H1 (cell line): ENCODE data around the gene FRMD4A. TPM values are rescaled to one million over a fixed set of nuclear protein-coding genes. Genes with fewer than 3 reads are reported as not detected.

ENCODE experiments used
- CTCF ChIA-PET: fragments of 300-600 bp; sonication (Branson Sonifier 250); formaldehyde crosslinking; loops from one replicate; lab custom pipeline; 2021; ENCODE audit not compliant: partially characterized antibody; lab: Charles Lee
- POLR2A ChIA-PET: fragments of 300-600 bp; sonication (Branson Sonifier 250); formaldehyde crosslinking; loops from one replicate; lab custom pipeline; 2021; ENCODE audit warnings: inconsistent platforms; ENCODE audit not compliant: partially characterized antibody; lab: Charles Lee
- DNase-seq, 2 experiments: peaks; one replicate each; pipeline versions ENCODE4 v3.0.0 to v3.0.0-alpha.2; 2010 to 2022; ENCODE audit warnings: low spot score in 2 of 2, low read depth in 1 of 2, mixed read lengths in 1 of 2
- FAIRE-seq: peaks from 2 replicates; lab custom pipeline; 2011; peaks lifted over from hg19 to GRCh38; lab: Jason Lieb, UNC
- H2AFZ ChIP-seq: 2 replicates; pipeline ENCODE4 v1.8.1; 2012; ENCODE audit warnings: low read length, inconsistent platforms
- H2AK5ac ChIP-seq: 2 replicates; pipeline ENCODE4 v1.6.1; 2013; ENCODE audit warnings: low read depth, low read length
- H2BK120ac ChIP-seq: replicated peaks from 2 replicates; pipeline ENCODE3; 2013; ENCODE audit warnings: low read depth, low read length, inconsistent platforms
- H2BK12ac ChIP-seq: 2 replicates; pipeline ENCODE4 v1.6.1; 2013; ENCODE audit warnings: low read depth, low read length
- H2BK15ac ChIP-seq: 2 replicates; pipeline ENCODE4 v1.6.1; 2013; ENCODE audit warnings: low read length
- H2BK20ac ChIP-seq: 2 replicates; pipeline ENCODE4 v1.6.1; 2013; ENCODE audit warnings: low read length
- H2BK5ac ChIP-seq: 2 replicates; pipeline ENCODE4 v1.6.1; 2013; ENCODE audit warnings: low read depth, low read length
- H3K14ac ChIP-seq: 2 replicates; pipeline ENCODE4 v1.6.1; 2013; ENCODE audit warnings: inconsistent platforms; ENCODE audit not compliant: insufficient read length
- H3K18ac ChIP-seq: 2 replicates; pipeline ENCODE4 v1.6.1; 2013; ENCODE audit warnings: low read length; ENCODE audit errors: extremely low read depth
- H3K23ac ChIP-seq: 2 replicates; pipeline ENCODE4 v1.6.1; 2013; ENCODE audit warnings: inconsistent platforms; ENCODE audit not compliant: insufficient read length
- H3K23me2 ChIP-seq: 2 replicates; pipeline ENCODE4 v1.6.1; 2013; ENCODE audit warnings: low read depth, low read length
- H3K27ac ChIP-seq: 2 replicates; pipeline ENCODE4 v1.6.1; 2011; ENCODE audit warnings: low read depth, low read length, inconsistent platforms
- H3K27me3 ChIP-seq, 4 experiments: replicated peaks in 1 of 4; 1 replicate in 1 of 4; 2 replicates in 3 of 4; pipeline versions ENCODE4 v1.6.1 to v1.8.1; 2011 to 2013; ENCODE audit warnings: low read length in 3 of 4, mild to moderate bottlenecking in 3 of 4, inconsistent platforms in 2 of 4, mixed read lengths in 2 of 4, moderate library complexity in 1 of 4; ENCODE audit not compliant: control insufficient read depth in 3 of 4, insufficient read depth in 3 of 4; ENCODE audit errors: extremely low read depth in 1 of 4
- H3K36me3 ChIP-seq, 4 experiments: 2 replicates each; pipeline versions ENCODE4 v1.6.1 to v1.8.1; 2011 to 2013; ENCODE audit warnings: mild to moderate bottlenecking in 4 of 4, low read length in 3 of 4, moderate library complexity in 2 of 4, control low read depth in 1 of 4, inconsistent platforms in 1 of 4; ENCODE audit not compliant: insufficient read depth in 4 of 4, control insufficient read depth in 2 of 4
- H3K4ac ChIP-seq: replicated peaks from 2 replicates; pipeline ENCODE3; 2013; ENCODE audit warnings: low read length, low read depth, mixed read lengths, inconsistent platforms; ENCODE audit not compliant: insufficient read length
- H3K4me1 ChIP-seq, 4 experiments: replicated peaks in 1 of 4; 1 replicate in 1 of 4; 2 replicates in 3 of 4; pipeline versions ENCODE4 v1.6.1 to v1.8.1; 2011 to 2013; ENCODE audit warnings: low read length in 3 of 4, inconsistent platforms in 2 of 4, mixed read lengths in 1 of 4; ENCODE audit not compliant: insufficient read depth in 4 of 4, control insufficient read depth in 3 of 4
- H3K4me2 ChIP-seq, 2 experiments: 2 replicates each; pipeline versions ENCODE4 v1.6.1 to v1.8.1; 2011 to 2013; ENCODE audit warnings: low read depth in 2 of 2, low read length in 2 of 2, control low read depth in 1 of 2, inconsistent platforms in 1 of 2, mild to moderate bottlenecking in 1 of 2; ENCODE audit not compliant: insufficient read depth in 1 of 2
- H3K4me3 ChIP-seq, 4 experiments: fragments of 200-600, 300-600 bp in 1 of 4; sonication (generic), shearing (Covaris generic), sonication (Bioruptor Twin) in 1 of 4; 2 replicates each; pipeline versions ENCODE4 v1.5.1 to v1.8.1; 2011 to 2016; ENCODE audit warnings: low read length in 4 of 4, low read depth in 3 of 4, control low read depth in 2 of 4, inconsistent platforms in 2 of 4, mild to moderate bottlenecking in 2 of 4, mixed read lengths in 1 of 4, moderate library complexity in 1 of 4; ENCODE audit not compliant: insufficient read depth in 2 of 4; ENCODE audit errors: extremely low read depth in 1 of 4
- H3K56ac ChIP-seq: replicated peaks from 2 replicates; pipeline ENCODE3; 2013; ENCODE audit warnings: low read depth, mild to moderate bottlenecking, mixed read lengths, low read length, inconsistent platforms; ENCODE audit not compliant: insufficient read length
- H3K79me1 ChIP-seq: 2 replicates; pipeline ENCODE4 v1.6.1; 2013; ENCODE audit warnings: low read depth, low read length, control low read depth
- H3K79me2 ChIP-seq, 2 experiments: 2 replicates each; pipeline versions ENCODE4 v1.6.1 to v1.8.1; 2012 to 2013; ENCODE audit warnings: low read length in 2 of 2, mild to moderate bottlenecking in 2 of 2, inconsistent platforms in 1 of 2; ENCODE audit not compliant: insufficient read depth in 2 of 2, control insufficient read depth in 1 of 2
- H3K9ac ChIP-seq, 4 experiments: replicated peaks in 1 of 4; 1 replicate in 1 of 4; 2 replicates in 3 of 4; pipeline versions ENCODE4 v1.6.1 to v1.8.1; 2011 to 2013; ENCODE audit warnings: low read depth in 3 of 4, low read length in 3 of 4, control low read depth in 2 of 4, mild to moderate bottlenecking in 2 of 4, moderate library complexity in 2 of 4, inconsistent platforms in 1 of 4; ENCODE audit errors: extremely low read depth in 1 of 4
- H3K9me3 ChIP-seq, 2 experiments: 2 replicates each; pipeline versions ENCODE4 v1.6.1 to v1.8.1; 2012 to 2013; ENCODE audit warnings: mild to moderate bottlenecking in 2 of 2, moderate library complexity in 2 of 2, control low read depth in 1 of 2, inconsistent platforms in 1 of 2, low read depth in 1 of 2, low read length in 1 of 2, mixed read lengths in 1 of 2; ENCODE audit not compliant: insufficient read depth in 2 of 2
- H4K20me1 ChIP-seq, 2 experiments: replicated peaks in 1 of 2; 2 replicates each; pipeline versions ENCODE3 to v1.8.1; 2011 to 2013; ENCODE audit warnings: inconsistent platforms in 2 of 2, low read length in 2 of 2, mild to moderate bottlenecking in 1 of 2; ENCODE audit not compliant: insufficient read depth in 2 of 2, control insufficient read depth in 1 of 2
- H4K5ac ChIP-seq: 2 replicates; pipeline ENCODE4 v1.6.1; 2013; ENCODE audit warnings: low read length, low read depth, mixed read lengths, inconsistent platforms; ENCODE audit not compliant: insufficient read length
- H4K8ac ChIP-seq: 2 replicates; pipeline ENCODE4 v1.8.0; 2013; ENCODE audit warnings: mild to moderate bottlenecking, moderate library complexity, low read length, inconsistent platforms; ENCODE audit not compliant: insufficient read depth; ENCODE audit errors: extremely low read depth
- H4K91ac ChIP-seq: replicated peaks from 2 replicates; pipeline ENCODE3; 2013; ENCODE audit warnings: low read length, mixed read lengths, inconsistent platforms; ENCODE audit not compliant: insufficient read length
- BCL11A ChIP-seq, 2 experiments: IDR thresholded peaks; one replicate each; pipeline ENCODE4 v1.6.1; 2011; ENCODE audit warnings: low read depth in 2 of 2, low read length in 2 of 2, mild to moderate bottlenecking in 2 of 2
- CREB1 ChIP-seq: IDR thresholded peaks from 2 replicates; pipeline ENCODE4 v1.6.1; 2012; ENCODE audit warnings: inconsistent platforms
- CTBP2 ChIP-seq: IDR thresholded peaks from 2 replicates; pipeline ENCODE4 v1.7.0; 2011; ENCODE audit warnings: borderline replicate concordance, mild to moderate bottlenecking, moderate library complexity, mixed read lengths, low read length; ENCODE audit not compliant: insufficient read depth, insufficient read length
- KDM1A ChIP-seq: fragments of 200-600, 300-600 bp; sonication (generic); IDR thresholded peaks from 2 replicates; pipeline ENCODE4 v1.7.1; 2016; ENCODE audit warnings: mild to moderate bottlenecking, low read length, borderline replicate concordance
- PHF8 ChIP-seq: fragments of 200-600 bp; sonication (generic); conservative IDR thresholded peaks from 2 replicates; pipeline ENCODE4 v1.7.1; 2012; ENCODE audit warnings: low read depth, mild to moderate bottlenecking, inconsistent platforms, low read length, moderate library complexity
- RAD21 ChIP-seq, 2 experiments: IDR thresholded peaks in 1 of 2; conservative IDR thresholded peaks in 1 of 2; 2 replicates each; pipeline ENCODE4 v1.6.1; 2011; ENCODE audit warnings: low read depth in 2 of 2, low read length in 2 of 2, improper control_type of control experiment in 1 of 2, inconsistent platforms in 1 of 2, mild to moderate bottlenecking in 1 of 2, moderate library complexity in 1 of 2
- RXRA ChIP-seq: IDR thresholded peaks from 2 replicates; pipeline ENCODE4 v1.6.1; 2011; ENCODE audit warnings: low read depth, mild to moderate bottlenecking, low read length, moderate library complexity; ENCODE audit not compliant: insufficient read depth
- SUZ12 ChIP-seq: fragments of 200-600 bp; sonication (generic); IDR thresholded peaks from 2 replicates; pipeline ENCODE4 v1.6.1; 2012; ENCODE audit warnings: mild to moderate bottlenecking, inconsistent platforms, low read length, moderate library complexity, mixed read lengths
- YY1 ChIP-seq: IDR thresholded peaks from 2 replicates; pipeline ENCODE4 v1.6.1; 2011; ENCODE audit warnings: low read depth, mild to moderate bottlenecking, low read length
- WGBS, 2 experiments: shearing (Covaris generic) in 1 of 2; methylation state at CpG; one replicate each; pipeline versions ENCODE4 v1.1.6 to v1.1.7; 2013 to 2015; ENCODE audit warnings: low lambda C conversion rate in 2 of 2, mixed read lengths in 2 of 2, inconsistent platforms in 1 of 2, low coverage in 1 of 2, missing lambda C conversion rate in 1 of 2; ENCODE audit not compliant: insufficient replicate concordance in 2 of 2, insufficient coverage in 1 of 2, insufficient read length in 1 of 2; ENCODE audit errors: extremely low coverage in 1 of 2, missing lambda C conversion rate in 1 of 2; 5-methylcytosine and 5-hydroxymethylcytosine counted together
- polyA plus RNA-seq, 7 experiments: library from polyadenylated mRNA; depleted of rRNA in 3 of 7; stranded (reverse) in 5 of 7; unstranded in 2 of 7; fragments of >200 nt in 5 of 7; fragments of 200-250 nt in 2 of 7; gene quantifications; 1 replicate in 5 of 7; 2 replicates in 1 of 7; 4 replicates in 1 of 7; pipeline versions ENCODE4 v1.2.1 to v1.2.3, GENCODE V29; 2011 to 2013; ENCODE audit warnings: missing spikeins in 2 of 7, mixed read lengths in 2 of 7
- total RNA-seq: library from RNA; stranded (reverse); fragmentation: NEBNext Ultra II Directional; extraction: Animal tissue kit (Norgen Biotek cat#: 25700); gene quantifications from 2 replicates; pipeline ENCODE4 v1.2.1, GENCODE V29; 2021
- TF ChIP-seq, protein P1 (sequence below): IDR thresholded peaks from 2 replicates; pipeline ENCODE4 v1.6.1; 2012; ENCODE audit warnings: inconsistent platforms
- TF ChIP-seq, protein P2 (sequence below), 3 experiments: IDR thresholded peaks; 1 replicate in 2 of 3; 2 replicates in 1 of 3; pipeline versions ENCODE4 v1.5.1 to v1.6.1; 2011; ENCODE audit warnings: low read length in 3 of 3, mild to moderate bottlenecking in 3 of 3, inconsistent platforms in 2 of 3, low read depth in 1 of 3, moderate library complexity in 1 of 3; ENCODE audit not compliant: insufficient read depth in 1 of 3; ENCODE audit errors: control extremely low read depth in 1 of 3

FRMD4A gene
- total and polyA plus RNA-seq, 2 of the 8 experiments (the other 6 are each of a cell fraction or from before 2014, with no cell fraction given) = 38.6 to 39.6 TPM

DNA sequence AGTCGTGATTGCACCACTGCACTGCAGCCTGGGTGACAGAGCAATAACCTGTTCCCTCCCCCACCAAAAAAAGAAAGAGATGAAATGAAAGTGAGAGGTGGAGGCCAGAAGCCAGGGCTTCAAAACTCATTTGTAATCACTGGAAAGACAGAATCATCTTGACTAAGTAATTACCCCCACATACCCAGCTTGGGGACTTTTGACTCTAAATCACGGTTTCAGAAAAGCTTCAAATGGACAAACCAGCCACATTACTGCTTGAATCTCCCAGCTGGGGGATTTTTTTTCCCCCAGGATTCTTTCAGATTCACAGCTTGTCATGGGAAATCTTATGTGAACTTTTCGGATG lies 361.0 kb downstream of the FRMD4A start:
- Histone ChIP-seq H2BK12ac (no peak overlapping the region), H3K36me3 (no peaks in the 10 kb centered on the region), H3K23ac (no peak overlapping the region), H4K20me1 (no peaks in the 10 kb centered on the region), H3K9ac (no peak overlapping the region), H3K14ac (no peak overlapping the region), H3K27me3 (no peaks in the 10 kb centered on the region), H3K27ac (no peak overlapping the region), H3K79me1 (no peaks in the 10 kb centered on the region), H4K91ac (no peak overlapping the region), H4K8ac (no peak overlapping the region), H3K4ac (no peak overlapping the region), H3K4me3 (no peak overlapping the region), H2BK120ac (no peak overlapping the region), H4K5ac (no peak overlapping the region), H3K4me1 (peaks cover 0 to 18% (median 9%) of the 10 kb centered on the region in 4 experiments; a peak in 5 of 7 replicates), H2BK20ac (no peak overlapping the region), H2AK5ac (no peak overlapping the region), H3K18ac (no peak overlapping the region), H2AFZ (no peak overlapping the region), H3K79me2 (no peaks in the 10 kb centered on the region), H2BK5ac (no peak overlapping the region), H3K56ac (no peak overlapping the region), H3K23me2 (no peaks in the 10 kb centered on the region; the same call in 1 of the 2 replicates), H2BK15ac (no peak overlapping the region), H3K9me3 (no peaks in the 10 kb centered on the region), H3K4me2 (no peak overlapping the region)
- 83% methylated on average over 3 of the region's 3 CpGs; no CpG with 5 or more reads in 1 of the 2 experiments for WGBS, 2 experiments
- ChIA-PET CTCF (interaction anchor here (0.9 to 1.6 kb wide), 4 partner anchors 9 to 231 kb away, joined by 3 to 4 read pairs (median 3); no protein-coding TSS in a partner anchor), POLR2A (no interaction called here)
- FAIRE-seq (no peak), DNase-seq (no peak)
- TF ChIP-seq YY1 (no peak), RXRA (no peak), SUZ12 (no peak), CREB1 (no peak), PHF8 (no peak), BCL11A (IDR thresholded peaks at IDR 0.05; ENCODE audit: low read depth in 2 of 2, low read length in 2 of 2) (no peak), KDM1A (no peak), RAD21 (IDR thresholded peaks at IDR 0.05 in 1 of 2, conservative IDR thresholded peaks at IDR 0.05 in 1 of 2; ENCODE audit: low read depth in 2 of 2, low read length in 2 of 2) (no peak), CTBP2 (no peak)
- TF ChIP-seq, protein P1, sequence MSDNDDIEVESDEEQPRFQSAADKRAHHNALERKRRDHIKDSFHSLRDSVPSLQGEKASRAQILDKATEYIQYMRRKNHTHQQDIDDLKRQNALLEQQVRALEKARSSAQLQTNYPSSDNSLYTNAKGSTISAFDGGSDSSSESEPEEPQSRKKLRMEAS = no peak
- TF ChIP-seq, protein P2, sequence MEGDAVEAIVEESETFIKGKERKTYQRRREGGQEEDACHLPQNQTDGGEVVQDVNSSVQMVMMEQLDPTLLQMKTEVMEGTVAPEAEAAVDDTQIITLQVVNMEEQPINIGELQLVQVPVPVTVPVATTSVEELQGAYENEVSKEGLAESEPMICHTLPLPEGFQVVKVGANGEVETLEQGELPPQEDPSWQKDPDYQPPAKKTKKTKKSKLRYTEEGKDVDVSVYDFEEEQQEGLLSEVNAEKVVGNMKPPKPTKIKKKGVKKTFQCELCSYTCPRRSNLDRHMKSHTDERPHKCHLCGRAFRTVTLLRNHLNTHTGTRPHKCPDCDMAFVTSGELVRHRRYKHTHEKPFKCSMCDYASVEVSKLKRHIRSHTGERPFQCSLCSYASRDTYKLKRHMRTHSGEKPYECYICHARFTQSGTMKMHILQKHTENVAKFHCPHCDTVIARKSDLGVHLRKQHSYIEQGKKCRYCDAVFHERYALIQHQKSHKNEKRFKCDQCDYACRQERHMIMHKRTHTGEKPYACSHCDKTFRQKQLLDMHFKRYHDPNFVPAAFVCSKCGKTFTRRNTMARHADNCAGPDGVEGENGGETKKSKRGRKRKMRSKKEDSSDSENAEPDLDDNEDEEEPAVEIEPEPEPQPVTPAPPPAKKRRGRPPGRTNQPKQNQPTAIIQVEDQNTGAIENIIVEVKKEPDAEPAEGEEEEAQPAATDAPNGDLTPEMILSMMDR (IDR thresholded peaks at IDR 0.05; ENCODE audit: control extremely low read depth in 1 of 3, insufficient read depth in 1 of 3, low read depth in 1 of 3, low read length in 3 of 3) = no peak
